SIG-M5 (cell line): ENCODE data around the gene CNTNAP5.

Experiments used
- DNase-seq: peaks from one replicate; lab custom pipeline; 2025; lab: John Stamatoyannopoulos, UW

CNTNAP5 gene

DNA sequence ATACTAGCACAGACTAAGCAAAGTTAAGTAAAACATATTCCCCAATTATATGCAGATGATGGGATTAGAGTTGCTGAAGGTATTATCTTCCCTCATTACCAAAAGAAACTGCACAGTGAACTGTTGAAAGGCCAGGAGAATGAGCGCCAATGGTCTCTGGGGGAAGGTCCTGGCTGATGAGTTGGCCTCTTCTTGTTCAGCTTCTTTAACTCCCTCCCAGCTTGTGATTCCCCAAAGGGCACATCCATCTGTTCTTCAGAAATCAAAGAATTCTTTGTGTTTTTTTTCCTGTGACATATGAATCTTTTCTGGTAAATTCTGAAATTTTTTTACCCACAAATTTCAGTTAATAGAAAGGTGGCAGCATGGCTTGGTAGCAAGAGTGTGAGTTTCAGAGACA, 667.6 kb downstream of the CNTNAP5 start:
- no peak for DNase-seq

DNA sequence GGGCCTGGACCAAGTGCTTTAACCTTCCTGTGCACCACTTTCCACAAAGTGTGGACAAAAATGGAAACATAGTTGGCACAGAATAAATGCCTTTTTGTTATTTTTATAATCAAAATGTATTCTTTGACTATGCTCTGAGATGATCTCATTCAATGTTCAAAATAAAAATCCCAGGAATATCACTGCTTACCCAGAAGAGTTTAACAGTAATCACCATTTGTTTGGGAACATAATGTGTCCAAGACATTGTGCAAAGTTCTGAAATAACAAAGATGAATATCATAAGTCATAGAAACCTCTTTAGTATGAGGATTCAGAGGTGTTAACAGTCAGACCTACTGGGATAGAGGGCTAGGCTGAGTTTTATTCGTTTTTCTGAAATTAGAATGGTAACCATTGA, 668.1 kb downstream of the CNTNAP5 start:
- no peak for DNase-seq

DNA sequence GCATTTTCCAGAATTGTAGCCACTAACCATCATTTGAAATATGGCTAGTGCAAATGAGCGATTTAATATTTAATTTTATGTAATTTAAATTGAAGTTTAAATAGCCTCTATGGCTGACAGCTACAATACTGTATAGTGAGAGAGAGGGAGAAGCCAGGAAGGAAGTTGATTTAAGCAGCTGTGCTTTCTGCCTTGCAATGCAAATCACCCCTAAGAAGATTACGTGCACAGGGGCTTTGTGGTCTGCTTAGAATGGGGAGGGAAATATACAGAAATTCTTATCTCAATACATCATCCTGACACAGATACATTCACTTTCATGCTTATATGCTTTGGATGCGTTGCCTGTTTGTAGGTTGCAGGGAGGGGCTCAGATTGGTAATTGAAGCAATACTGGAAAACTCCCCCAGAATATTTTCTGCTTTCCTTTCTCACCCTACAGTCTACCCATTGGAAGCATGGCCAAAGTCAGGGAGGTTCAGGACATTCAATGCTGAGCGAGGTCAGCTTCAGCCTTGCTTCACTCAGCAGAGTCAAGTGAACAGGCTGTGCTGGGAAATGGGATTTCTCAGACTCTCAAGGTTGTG, 674.0 kb downstream of the CNTNAP5 start:
- DNase-seq, result no peak

DNA sequence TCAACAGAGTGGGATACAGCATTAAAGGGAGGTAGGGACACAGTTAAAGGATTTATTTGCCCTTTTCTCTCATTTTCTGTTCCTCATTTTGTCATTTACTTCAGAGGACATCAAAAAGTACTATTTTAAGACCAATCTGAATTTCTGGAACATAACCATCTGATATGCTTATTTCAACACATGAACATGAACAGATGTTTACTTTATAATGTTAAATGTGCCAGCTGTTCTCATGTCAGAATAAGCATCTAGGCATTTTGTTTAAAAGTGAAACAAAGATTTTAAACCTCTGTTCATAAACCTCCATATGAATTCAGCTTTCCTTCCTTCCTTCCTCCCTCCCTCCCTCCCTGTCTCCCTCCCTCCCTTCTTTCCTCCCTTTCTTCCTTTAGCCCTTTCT, 677.7 kb downstream of the CNTNAP5 start:
- DNase-seq, result no peak

DNA sequence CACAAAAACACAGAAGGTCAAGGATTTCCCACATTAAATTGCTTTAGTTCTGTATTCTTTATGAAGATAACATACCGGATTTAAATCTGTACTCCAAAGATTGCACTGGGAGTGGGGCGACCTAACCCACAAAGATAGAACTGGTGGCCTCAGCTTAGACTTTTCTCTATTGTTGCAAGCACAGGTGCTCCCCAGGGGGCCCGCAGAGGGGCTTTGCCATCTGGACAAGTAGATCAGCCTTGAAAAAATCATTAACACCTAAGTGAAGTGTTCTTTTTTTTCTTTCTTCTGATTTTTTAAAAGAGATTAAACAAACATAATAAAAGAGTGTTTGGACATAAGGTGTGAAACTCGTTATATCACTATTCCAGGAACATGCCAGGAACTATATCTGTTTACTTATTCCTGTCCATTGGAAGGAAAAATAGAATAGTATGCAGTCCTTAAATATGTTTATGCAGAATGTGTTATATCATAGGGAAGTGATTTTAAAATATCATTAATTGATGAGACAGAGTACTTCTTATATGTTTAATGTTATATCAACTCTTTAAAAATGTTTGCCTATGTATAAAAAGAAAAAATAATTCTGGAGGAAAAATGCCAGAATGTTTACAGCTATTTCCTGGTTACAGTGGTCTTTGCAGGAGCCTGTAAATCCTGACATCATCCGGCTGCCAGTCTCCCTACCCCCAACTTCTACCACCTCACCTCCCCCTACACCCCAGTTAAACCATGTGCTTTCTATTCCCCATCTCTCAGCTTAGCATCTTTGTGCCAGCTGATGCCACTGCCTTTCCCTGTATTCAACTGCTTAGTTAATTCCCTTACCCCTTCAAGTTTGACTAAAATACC, 679.2 kb downstream of the CNTNAP5 start:
- no peak for DNase-seq

DNA sequence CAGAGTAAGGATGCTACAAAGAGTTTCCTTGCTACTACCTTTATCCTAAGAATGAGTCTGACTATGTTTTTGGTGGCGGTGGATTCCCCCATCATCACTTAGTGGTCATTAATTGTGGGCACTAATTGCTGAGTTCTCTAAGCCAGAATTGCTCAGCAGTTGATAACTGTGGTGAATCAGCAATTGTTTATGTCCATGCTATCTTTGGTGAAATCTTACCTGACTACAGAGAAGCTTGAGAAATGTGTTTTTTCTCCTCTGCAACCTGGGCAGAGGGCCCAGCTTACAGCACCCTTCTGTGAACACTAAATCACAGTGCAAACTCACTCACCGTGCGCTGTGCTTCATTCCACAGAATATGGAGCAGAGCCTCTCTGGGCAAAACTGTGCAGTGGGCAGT, 683.6 kb downstream of the CNTNAP5 start:
- no peak for DNase-seq

DNA sequence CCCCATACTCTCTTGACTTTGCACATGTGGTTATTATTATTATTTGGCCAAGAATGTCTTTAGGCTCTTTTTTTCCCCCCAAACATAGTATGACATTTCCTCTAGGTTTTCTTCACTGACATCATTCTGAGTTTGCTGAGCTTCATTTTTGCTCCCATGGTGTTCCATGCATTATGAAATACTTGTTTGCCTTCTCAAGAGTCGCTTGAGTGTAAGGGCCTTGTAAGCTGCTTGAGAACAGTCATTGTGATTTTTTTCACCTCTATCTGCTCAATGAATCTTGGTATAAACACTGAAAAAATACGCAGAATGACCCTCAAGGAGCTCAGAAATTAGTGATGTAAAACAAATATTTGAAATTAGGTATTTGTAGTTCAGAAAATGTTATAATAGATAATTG, 688.9 kb downstream of the CNTNAP5 start:
- DNase-seq, result no peak

DNA sequence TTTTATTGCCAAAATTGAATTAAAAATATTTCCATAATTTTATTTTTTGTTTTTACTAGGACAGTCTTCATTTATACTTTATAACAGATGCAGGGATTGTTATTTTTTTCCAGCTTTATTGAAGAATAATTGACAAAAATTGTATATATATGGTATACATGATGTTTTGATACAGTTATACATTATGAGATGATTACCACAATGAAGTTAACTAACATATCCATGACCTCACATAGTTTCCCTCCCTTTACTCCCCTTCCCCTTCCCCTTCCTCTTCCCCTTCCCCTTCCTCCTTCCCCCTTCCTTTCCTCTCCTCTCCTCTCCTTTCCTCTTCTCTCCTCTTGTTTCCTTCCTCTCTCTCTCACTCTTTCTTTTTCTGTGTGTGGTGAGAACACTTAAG, 700.1 kb downstream of the CNTNAP5 start:
- DNase-seq, result no peak

DNA sequence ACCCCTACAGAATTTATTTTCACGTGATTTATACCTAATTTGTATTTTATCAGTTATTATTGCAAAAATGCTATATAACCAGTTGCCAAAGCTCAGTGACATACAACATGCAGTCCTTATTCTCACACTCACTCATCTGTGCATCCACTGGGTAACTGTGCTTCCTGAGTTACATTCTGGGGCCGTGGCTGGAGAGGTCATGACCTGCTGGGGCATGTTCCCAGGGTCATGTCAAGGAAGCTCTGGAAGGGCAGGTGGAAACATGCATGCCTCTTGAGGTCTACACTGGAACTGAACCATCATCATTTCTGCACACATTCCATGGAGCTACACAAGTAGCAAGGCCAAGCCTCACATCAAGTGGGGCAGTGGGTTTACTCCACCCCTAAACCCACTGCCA, 715.5 kb downstream of the CNTNAP5 start:
- DNase-seq, result no peak

DNA sequence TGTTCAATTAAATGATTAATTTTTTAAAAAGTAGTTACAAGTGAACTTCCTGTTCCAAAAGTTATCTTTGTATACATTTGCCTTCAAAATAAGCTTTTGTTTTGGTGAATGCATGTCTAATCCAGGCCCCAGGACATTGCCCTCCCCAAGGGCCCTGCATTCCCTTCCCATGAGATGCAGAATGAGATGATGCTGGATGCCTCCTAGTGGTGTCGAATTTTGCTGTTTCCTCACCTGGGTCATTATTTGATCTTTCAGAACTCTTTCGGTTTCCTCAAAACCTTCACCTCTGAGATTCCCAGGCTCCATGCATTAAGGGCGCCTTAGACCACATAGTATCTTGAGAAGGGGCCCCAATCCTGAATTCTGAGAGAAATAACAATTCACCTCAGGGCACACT, 728.8 kb downstream of the CNTNAP5 start:
- no peak for DNase-seq

DNA sequence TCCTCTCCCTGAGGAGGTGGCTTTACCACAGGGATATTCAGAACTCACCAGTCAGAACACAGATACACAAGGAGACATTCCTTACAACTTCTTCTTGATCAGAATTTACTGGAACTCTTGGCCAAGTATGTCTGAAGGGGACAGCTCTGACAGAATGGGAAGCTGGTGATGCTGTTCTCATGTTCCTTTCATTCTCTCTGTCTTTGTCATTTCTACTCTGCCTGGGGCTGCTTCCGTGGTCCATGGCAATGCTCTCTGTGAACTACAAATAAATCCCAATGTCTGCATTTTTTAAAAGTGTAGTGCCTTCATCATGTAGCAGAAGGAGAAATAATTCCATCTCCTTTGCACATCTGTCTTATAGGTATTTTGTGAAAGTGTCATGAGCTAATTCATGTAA, 730.3 kb downstream of the CNTNAP5 start:
- DNase-seq, result no peak

DNA sequence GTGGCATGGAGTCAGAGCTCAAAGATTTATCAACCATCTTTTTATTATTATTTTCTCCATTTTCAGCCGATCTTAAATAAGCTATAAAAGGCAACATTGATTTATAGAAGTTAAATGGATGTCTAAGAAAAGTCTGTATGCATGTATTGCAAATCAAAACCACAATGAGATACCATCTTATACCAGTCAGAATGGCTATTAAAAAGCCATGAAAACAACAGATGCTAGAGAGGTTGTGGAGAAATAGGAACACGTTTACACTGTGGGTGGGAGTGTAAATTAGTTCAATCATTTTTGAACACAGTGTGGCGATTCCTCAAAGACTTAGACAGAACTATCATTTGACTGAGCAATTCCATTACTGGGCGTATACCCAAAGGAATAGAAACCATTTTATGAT, 731.0 kb downstream of the CNTNAP5 start:
- no peak for DNase-seq

DNA sequence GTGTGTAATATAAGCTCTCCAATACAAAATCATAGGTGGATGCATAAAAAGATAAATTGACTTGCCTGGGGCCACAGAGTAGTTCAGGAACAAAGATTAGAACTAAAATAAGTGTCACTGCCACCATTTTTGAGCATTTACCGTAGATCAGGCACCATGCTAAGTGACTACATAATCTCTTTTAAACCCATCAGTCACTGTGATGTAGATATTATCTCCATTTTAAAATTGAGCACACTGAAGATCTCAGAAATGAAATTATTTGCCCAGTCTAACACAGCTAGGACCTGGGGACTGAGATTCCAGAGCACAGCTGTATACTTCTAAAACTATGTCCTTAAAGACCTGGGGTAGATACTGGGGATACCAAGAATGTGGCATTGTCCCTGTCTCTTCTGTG, 737.3 kb downstream of the CNTNAP5 start:
- no peak for DNase-seq

DNA sequence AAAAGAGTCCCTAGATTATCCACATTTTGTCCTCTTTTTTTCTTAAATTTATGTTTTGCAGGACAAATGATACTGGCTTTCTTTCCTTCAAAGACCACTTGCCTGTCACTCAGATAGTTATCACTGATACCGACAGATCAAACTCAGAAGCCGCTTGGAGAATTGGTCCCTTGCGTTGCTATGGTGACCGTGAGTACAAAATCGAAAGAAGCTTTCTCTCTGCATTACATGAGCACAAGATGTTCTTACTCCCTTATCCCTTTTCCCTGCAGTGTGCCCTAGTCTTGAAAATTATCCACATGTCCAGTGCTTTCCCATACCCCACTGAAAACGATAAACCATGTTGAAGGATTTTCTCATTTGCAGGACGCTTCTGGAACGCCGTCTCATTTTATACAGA, 738.5 kb downstream of the CNTNAP5 start:
- DNase-seq, result no peak

DNA sequence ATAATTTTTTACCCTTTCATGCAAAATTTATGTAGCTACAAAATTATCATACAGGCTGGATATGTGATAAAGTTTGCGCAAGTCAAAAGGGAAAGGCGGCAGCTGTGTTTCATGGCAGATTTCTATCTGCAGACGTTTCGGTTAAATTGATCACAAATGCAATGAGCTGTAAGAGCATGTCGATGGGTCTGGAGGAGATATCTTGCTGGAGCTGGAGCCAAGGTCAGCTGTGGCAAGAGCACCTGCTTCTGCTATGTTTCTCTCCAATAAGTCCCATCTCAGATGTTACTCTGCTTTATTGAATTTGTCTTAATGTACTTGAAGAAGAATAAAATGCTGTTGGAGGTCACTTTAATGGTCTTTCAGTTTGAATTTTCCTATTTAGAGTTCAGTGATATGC, 749.7 kb downstream of the CNTNAP5 start:
- no peak for DNase-seq

DNA sequence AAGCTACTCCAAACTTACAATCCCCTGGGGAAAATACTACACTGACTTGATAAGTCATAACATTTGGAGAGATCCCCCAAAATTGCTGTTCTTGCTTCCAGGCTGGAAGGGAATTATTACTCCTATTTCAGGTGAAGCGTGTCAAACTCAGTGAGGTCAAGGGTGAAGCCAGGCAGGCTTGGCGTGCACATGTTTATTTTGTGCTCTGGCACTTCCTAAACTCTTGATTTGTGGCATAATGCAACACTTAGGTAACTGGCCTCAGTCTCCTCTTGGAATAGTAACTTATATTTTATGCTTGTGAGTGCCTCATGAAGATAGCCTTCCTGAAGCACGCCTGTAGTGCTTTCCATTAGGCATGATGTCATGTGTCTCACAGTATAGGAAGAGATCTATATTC, 751.2 kb downstream of the CNTNAP5 start:
- DNase-seq, result no peak

DNA sequence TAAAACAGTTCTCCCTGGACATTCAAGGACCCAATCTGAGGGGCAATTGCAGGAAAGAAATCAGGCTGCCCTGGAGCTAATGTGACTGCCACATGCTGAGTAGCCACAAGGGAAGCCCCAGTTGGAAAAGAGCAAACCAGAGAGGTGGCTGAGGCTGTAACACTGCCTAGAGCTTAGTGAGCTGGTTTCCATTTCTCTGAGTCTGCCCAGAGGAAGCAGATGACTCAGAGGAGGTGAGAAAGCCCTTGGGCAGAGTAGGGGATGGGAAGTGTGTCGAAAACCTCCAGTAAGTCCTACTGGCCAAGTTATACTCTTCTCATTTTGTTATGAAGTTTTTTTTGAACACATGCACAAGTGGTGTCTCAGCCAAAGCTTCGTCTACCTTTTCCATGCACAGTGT, 753.0 kb downstream of the CNTNAP5 start:
- no peak for DNase-seq

DNA sequence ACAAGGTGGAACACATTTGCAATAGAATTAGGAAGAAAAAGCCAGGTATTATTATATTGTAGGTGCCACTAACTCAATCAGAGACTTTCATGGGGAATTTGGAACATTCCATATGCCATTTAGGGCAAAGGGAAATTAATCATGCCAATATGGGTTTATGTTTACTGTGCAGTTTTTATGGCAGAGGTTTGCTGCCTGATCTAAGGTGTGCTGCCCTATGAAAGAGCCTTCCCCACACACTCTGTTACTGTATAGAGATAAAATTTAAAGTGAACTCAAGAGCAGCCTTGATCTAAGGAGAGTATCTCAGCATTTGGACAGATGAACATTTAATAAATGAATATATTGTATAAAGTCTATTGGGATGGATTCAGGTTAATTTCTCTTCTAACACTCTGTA, 771.6 kb downstream of the CNTNAP5 start:
- no peak for DNase-seq

DNA sequence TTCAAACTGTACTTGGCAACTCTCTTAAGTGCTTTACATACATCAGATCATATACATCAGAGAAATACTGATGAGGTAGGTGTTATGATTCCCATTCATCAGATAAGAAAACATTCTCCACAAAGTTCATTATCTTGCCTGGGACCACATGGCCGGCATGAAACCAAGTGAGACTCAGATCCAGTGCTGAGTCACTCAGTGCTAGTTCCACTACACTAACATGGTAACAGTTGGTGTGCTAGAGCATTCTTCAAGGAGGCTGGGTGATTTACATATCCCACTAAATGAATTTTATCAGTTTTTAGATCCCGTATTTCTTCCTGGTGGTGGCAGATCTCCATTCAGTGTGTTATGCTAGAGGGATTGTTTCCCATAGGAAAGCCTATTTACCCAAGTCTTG, 772.0 kb downstream of the CNTNAP5 start:
- no peak for DNase-seq

DNA sequence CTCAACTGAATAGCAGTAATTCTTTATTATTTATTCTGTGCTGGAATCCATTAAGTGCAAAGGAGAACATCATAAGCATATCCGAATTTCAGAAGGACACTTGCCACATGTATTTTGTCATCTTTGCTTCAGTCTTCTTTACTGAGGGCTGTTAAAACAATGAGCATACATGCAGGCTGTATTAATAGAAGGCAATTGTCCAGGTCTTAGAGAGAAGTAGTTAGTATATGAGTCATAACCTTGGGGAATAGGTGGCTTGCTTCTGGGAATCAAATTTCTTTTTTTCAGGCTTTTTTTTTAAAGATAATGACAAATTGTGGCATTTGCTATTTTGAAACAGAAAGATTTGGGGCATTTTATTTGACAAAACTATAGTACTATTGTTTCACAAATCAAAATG, 773.5 kb downstream of the CNTNAP5 start:
- no peak for DNase-seq

DNA sequence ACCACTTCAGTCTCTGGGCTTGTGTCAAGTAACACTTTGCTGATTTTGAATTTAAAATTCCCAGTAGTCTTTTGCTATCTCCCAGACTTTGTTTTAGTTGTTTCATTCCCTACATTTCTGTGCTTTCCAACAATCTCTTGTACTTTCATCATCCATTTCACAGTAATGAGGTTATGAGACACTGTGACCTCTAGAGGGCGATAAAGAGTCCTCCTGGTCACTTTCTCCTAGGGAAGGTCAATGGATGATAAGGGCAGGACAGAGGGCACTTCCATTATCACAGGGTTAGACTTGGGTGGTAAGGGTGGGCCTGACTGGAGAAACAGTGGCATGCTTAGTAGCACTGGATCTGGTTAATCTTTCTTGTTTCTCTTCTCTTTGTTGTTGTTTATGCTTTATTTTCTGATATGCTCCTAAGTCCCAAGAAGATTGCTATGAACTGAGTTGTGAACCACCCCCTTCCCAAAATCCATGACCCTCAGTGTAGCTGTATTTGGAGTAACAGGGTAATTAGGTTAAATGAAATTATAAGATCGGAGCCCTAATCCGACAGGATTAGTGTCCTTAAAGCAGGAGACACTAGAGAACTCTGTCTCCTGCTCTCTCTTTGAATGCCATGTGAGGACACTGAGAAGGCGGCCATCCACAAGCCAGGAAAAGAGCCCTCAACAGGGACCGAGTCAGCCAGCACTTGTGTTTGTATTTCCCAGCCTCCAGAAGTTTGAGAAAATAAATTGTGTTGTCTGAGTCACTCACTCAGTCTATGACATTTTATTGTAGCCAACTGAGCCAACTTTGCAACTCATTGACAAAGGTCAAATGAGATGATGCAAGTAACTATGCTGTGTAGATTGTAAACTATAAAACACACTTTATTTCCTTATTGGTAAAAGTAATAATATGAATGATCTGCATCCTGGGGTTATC, 779.2 kb downstream of the CNTNAP5 start:
- DNase-seq, result no peak

DNA sequence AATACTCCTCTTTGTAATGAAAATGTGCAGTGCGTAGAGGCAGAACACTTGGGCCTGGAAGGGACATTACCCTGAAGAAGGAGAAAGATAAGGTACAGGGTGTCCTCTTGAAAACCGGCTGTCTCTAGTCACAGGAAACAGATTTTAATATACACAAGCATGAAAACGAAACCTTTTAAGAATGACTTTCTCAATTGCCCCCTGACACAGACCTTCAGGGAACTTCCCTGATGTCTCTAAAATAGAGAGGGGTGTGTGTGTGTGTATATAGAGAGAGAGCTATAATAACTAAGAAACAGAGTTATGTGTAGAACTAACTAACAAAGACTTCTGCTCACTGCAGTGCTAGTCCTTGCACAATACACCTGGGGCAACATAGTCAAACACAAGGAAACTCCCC, 780.0 kb downstream of the CNTNAP5 start:
- DNase-seq, result no peak

DNA sequence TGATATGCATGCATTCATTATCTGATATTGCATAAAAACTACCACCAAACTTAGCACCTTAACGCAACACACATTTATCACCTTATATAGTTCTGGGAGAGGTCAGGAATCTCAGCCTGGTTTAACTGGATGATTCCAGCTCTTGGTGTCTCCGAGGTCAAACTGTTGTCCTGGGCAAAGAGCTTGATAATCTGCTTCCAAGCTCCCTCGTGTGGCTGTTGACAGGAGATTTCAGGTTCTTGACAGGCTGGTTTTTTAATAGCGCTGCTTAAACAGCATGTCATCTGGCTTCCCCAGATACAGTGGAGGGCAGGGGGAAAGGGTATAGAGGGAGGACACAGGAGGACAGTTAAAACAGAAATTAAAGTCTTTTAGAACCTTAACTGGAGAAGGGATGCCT, 785.0 kb downstream of the CNTNAP5 start:
- no peak for DNase-seq
